CD1c-positive myeloid dendritic cell (primary cell): ENCODE measurements around the gene TM6SF1.

ENCODE experiments used
- DNase-seq: peaks from one replicate; pipeline ENCODE4 v3.0.0-alpha.2; 2016; ENCODE audit errors: extremely low spot score

The TM6SF1 gene

GRCh38 chr15:83174891-83175290 lies 67.4 kb downstream of the TM6SF1 start:
- no peak for DNase-seq

GRCh38 chr15:83178390-83178789 lies 70.9 kb downstream of the TM6SF1 start:
- no peak for DNase-seq

GRCh38 chr15:83178869-83179325 lies 71.5 kb downstream of the TM6SF1 start:
- DNase-seq, result no peak

GRCh38 chr15:83185561-83185960 lies 78.1 kb downstream of the TM6SF1 start:
- no peak for DNase-seq
